ENCODE measurements around the gene PPP5C. TPM values are rescaled to one million over a fixed set of nuclear protein-coding genes. Genes with fewer than 3 reads are reported as not detected.

PPP5C gene
- total RNA-seq, 5 donors from 2014 or later (not counting 1 experiment from before 2014, with no cell fraction given): 40.3 to 59.7 (median 42.8) TPM

- H3K27ac ChIP-seq (ENCODE audit: low read length): no peak overlapping the region
Observed at GRCh38 chr19:46391296-46392251, 44.7 kb downstream of the PPP5C start.

GRCh38 chr19:46392252-46392801, 45.4 kb downstream of the PPP5C start:
- H3K27ac ChIP-seq (ENCODE audit: low read length): no peak overlapping the region
- Mint-ChIP-seq H3K27ac (peak overlapping the region; percentile 17 to 56), H3K9me3 (no peaks in the 10 kb centered on the region), H3K27me3 (no peaks in the 10 kb centered on the region), H3K4me1 (peaks cover 5 to 11% (median 10%) of the 10 kb centered on the region in 3 donors), H3K4me3 (no peak overlapping the region), H3K36me3 (peaks cover 34% of the 10 kb centered on the region)
- ATAC-seq (replicated peaks in 1 of 4) (no peak), DNase-seq (no peak)
- WGBS (ENCODE audit: insufficient coverage): 91% methylated on average over 17 of the region's 21 CpGs
- H3K36me3 ChIP-seq (ENCODE audit: control insufficient read depth in 2 of 2, extremely low read depth in 1 of 2, insufficient read depth in 1 of 2, low read length in 1 of 2): peaks cover 24 to 48% of the 10 kb centered on the region in 2 donors
- ChIA-PET CTCF (interaction anchor here in 1 of 2 donors (0.6 kb wide), 1 partner anchor 1733 kb away, joined by 6 read pairs; no protein-coding TSS in a partner anchor), POLR2A (no interaction called here)
- H3K4me1 ChIP-seq (ENCODE audit: control insufficient read depth in 1 of 2, extremely low read depth in 1 of 2, insufficient read depth in 2 of 2, low read length in 2 of 2): no peaks in the 10 kb centered on the region
- no peak overlapping the region for H3K4me3 ChIP-seq (ENCODE audit: control insufficient read depth in 1 of 2, extremely low read depth in 1 of 2, low read length in 1 of 2)
- H3K27me3 ChIP-seq (replicated peaks in 1 of 2; ENCODE audit: control insufficient read depth in 2 of 2, extremely low read depth in 1 of 2, insufficient read depth in 2 of 2, low read length in 1 of 2): no peaks in the 10 kb centered on the region
- H3K9me3 ChIP-seq: no peaks in the 10 kb centered on the region

More at GRCh38 chr19:46391296-46392251, 44.7 kb downstream of the PPP5C start:
- 98% methylated on average over 29 of the region's 33 CpGs for WGBS (ENCODE audit: insufficient coverage)
- ATAC-seq (replicated peaks in 1 of 4): no peak
- Mint-ChIP-seq H3K9me3 (no peaks in the 10 kb centered on the region), H3K27ac (no peak overlapping the region), H3K4me1 (peaks cover 5 to 11% (median 10%) of the 10 kb centered on the region in 3 donors), H3K27me3 (no peaks in the 10 kb centered on the region), H3K36me3 (peaks cover 41% of the 10 kb centered on the region), H3K4me3 (no peak overlapping the region)
- POLR2A ChIA-PET: no interaction called here
- no peak for DNase-seq
- no peak overlapping the region for H3K4me3 ChIP-seq (ENCODE audit: control insufficient read depth in 1 of 2, extremely low read depth in 1 of 2, low read length in 1 of 2)
- H3K27me3 ChIP-seq (replicated peaks in 1 of 2; ENCODE audit: control insufficient read depth in 2 of 2, extremely low read depth in 1 of 2, insufficient read depth in 2 of 2, low read length in 1 of 2): no peaks in the 10 kb centered on the region
- H3K9me3 ChIP-seq: no peaks in the 10 kb centered on the region
- no peaks in the 10 kb centered on the region for H3K4me1 ChIP-seq (ENCODE audit: control insufficient read depth in 1 of 2, extremely low read depth in 1 of 2, insufficient read depth in 2 of 2, low read length in 2 of 2)
- CTCF ChIA-PET: interaction anchor here (0.6 to 0.7 kb wide), 2 partner anchors 120 to 1734 kb away, joined by 3 to 6 read pairs; no protein-coding TSS in a partner anchor
- H3K36me3 ChIP-seq (ENCODE audit: control insufficient read depth in 2 of 2, extremely low read depth in 1 of 2, insufficient read depth in 1 of 2, low read length in 1 of 2): peaks cover 24 to 55% of the 10 kb centered on the region in 2 donors

GRCh38 chr19:46392837-46393236, 46.0 kb downstream of the PPP5C start:
- Mint-ChIP-seq H3K27ac (no peak overlapping the region), H3K4me1 (peaks cover 5 to 11% (median 10%) of the 10 kb centered on the region in 3 donors), H3K4me3 (no peak overlapping the region), H3K9me3 (no peaks in the 10 kb centered on the region), H3K27me3 (peaks cover 0 to 5% of the 10 kb centered on the region in 2 donors), H3K36me3 (peaks cover 29% of the 10 kb centered on the region)
- ATAC-seq (replicated peaks in 1 of 4) (no peak), DNase-seq (no peak)
- H3K4me1 ChIP-seq (ENCODE audit: control insufficient read depth in 1 of 2, extremely low read depth in 1 of 2, insufficient read depth in 2 of 2, low read length in 2 of 2): no peaks in the 10 kb centered on the region
- peaks cover 19 to 43% of the 10 kb centered on the region in 2 donors for H3K36me3 ChIP-seq (ENCODE audit: control insufficient read depth in 2 of 2, extremely low read depth in 1 of 2, insufficient read depth in 1 of 2, low read length in 1 of 2)
- H3K9me3 ChIP-seq: no peaks in the 10 kb centered on the region
- no peaks in the 10 kb centered on the region for H3K27me3 ChIP-seq (replicated peaks in 1 of 2; ENCODE audit: control insufficient read depth in 2 of 2, extremely low read depth in 1 of 2, insufficient read depth in 2 of 2, low read length in 1 of 2)
- no peak overlapping the region for H3K4me3 ChIP-seq (ENCODE audit: control insufficient read depth in 1 of 2, extremely low read depth in 1 of 2, low read length in 1 of 2)
- ChIA-PET CTCF (no interaction called here), POLR2A (no interaction called here)
- H3K27ac ChIP-seq (ENCODE audit: low read length): no peak overlapping the region
- WGBS (ENCODE audit: insufficient coverage): no CpG with 5 or more reads among the region's 4 CpGs

- no peak overlapping the region for H3K27ac Mint-ChIP-seq
Observed at GRCh38 chr19:46393456-46394401, 46.8 kb downstream of the PPP5C start.

GRCh38 chr19:46394402-46394797, 47.5 kb downstream of the PPP5C start:
- Mint-ChIP-seq H3K4me3 (no peak overlapping the region), H3K4me1 (peaks cover 5 to 11% (median 10%) of the 10 kb centered on the region in 3 donors), H3K36me3 (peaks cover 17% of the 10 kb centered on the region), H3K9me3 (no peaks in the 10 kb centered on the region), H3K27ac (no peak overlapping the region), H3K27me3 (peaks cover 5 to 8% of the 10 kb centered on the region in 2 donors)
- no peak overlapping the region for H3K4me3 ChIP-seq (ENCODE audit: control insufficient read depth in 1 of 2, extremely low read depth in 1 of 2, low read length in 1 of 2)
- H3K4me1 ChIP-seq (ENCODE audit: control insufficient read depth in 1 of 2, extremely low read depth in 1 of 2, insufficient read depth in 2 of 2, low read length in 2 of 2): no peaks in the 10 kb centered on the region
- peaks cover 9 to 29% of the 10 kb centered on the region in 2 donors for H3K36me3 ChIP-seq (ENCODE audit: control insufficient read depth in 2 of 2, extremely low read depth in 1 of 2, insufficient read depth in 1 of 2, low read length in 1 of 2)
- CTCF ChIA-PET: interaction anchor here (0.6 to 0.7 kb wide), 4 partner anchors 23 to 1213 kb away, joined by 3 to 6 read pairs (median 4); no protein-coding TSS in a partner anchor
- ATAC-seq (replicated peaks in 1 of 4) (no peak), DNase-seq (no peak)
- POLR2A ChIA-PET: interaction anchor here in 1 of 2 donors (0.6 kb wide), 1 partner anchor 1627 kb away, joined by 4 read pairs; no protein-coding TSS in a partner anchor
- no peaks in the 10 kb centered on the region for H3K9me3 ChIP-seq
- H3K27me3 ChIP-seq (replicated peaks in 1 of 2; ENCODE audit: control insufficient read depth in 2 of 2, extremely low read depth in 1 of 2, insufficient read depth in 2 of 2, low read length in 1 of 2): peaks cover 0 to 3% of the 10 kb centered on the region in 2 experiments
- H3K27ac ChIP-seq (ENCODE audit: low read length): no peak overlapping the region
- WGBS (ENCODE audit: insufficient coverage): 93% methylated on average over 3 of the region's 5 CpGs

More at GRCh38 chr19:46393456-46394401, 46.8 kb downstream of the PPP5C start:
- Mint-ChIP-seq H3K9me3 (no peaks in the 10 kb centered on the region), H3K4me1 (peaks cover 5 to 11% (median 10%) of the 10 kb centered on the region in 3 donors), H3K4me3 (no peak overlapping the region), H3K36me3 (peaks cover 24% of the 10 kb centered on the region), H3K27me3 (peaks cover 2 to 5% of the 10 kb centered on the region in 2 donors)
- POLR2A ChIA-PET: no interaction called here
- DNase-seq (no peak), ATAC-seq (replicated peaks in 1 of 4) (no peak)
- Histone ChIP-seq H3K27me3 (replicated peaks in 1 of 2; ENCODE audit: control insufficient read depth in 2 of 2, extremely low read depth in 1 of 2, insufficient read depth in 2 of 2, low read length in 1 of 2) (no peaks in the 10 kb centered on the region), H3K4me3 (ENCODE audit: control insufficient read depth in 1 of 2, extremely low read depth in 1 of 2, low read length in 1 of 2) (no peak overlapping the region), H3K36me3 (ENCODE audit: control insufficient read depth in 2 of 2, extremely low read depth in 1 of 2, insufficient read depth in 1 of 2, low read length in 1 of 2) (peaks cover 10 to 34% of the 10 kb centered on the region in 2 donors), H3K9me3 (no peaks in the 10 kb centered on the region), H3K4me1 (ENCODE audit: control insufficient read depth in 1 of 2, extremely low read depth in 1 of 2, insufficient read depth in 2 of 2, low read length in 2 of 2) (no peaks in the 10 kb centered on the region), H3K27ac (ENCODE audit: low read length) (no peak overlapping the region)
- CTCF ChIA-PET: interaction anchor here (0.5 to 0.6 kb wide), 2 partner anchors 55 to 149 kb away, joined by 4 to 12 read pairs; no protein-coding TSS in a partner anchor
- WGBS (ENCODE audit: insufficient coverage): 84% methylated on average over 16 of the region's 21 CpGs

Measured in T-cell (primary cell).